GM12874 (cell line): Measurements from ENCODE around the gene KCNJ10.

Experiments
- CTCF ChIP-seq: IDR thresholded peaks from 2 replicates; pipeline ENCODE4 v1.5.1; 2011; ENCODE audit warnings: low read depth, mild to moderate bottlenecking, control low read depth, low read length, moderate library complexity; ENCODE audit not compliant: insufficient read depth

KCNJ10 gene

GRCh38 chr1:160020196-160020595 lies 49.8 kb downstream of the KCNJ10 start:
- TF ChIP-seq CTCF, result no peak

- no peak for TF ChIP-seq CTCF
Measured at GRCh38 chr1:160018900-160019299, 51.1 kb downstream of the KCNJ10 start.

GRCh38 chr1:160018347-160018746 lies 51.6 kb downstream of the KCNJ10 start:
- no peak for TF ChIP-seq CTCF

- no peak for TF ChIP-seq CTCF
Measured at GRCh38 chr1:160017592-160017991, 52.4 kb downstream of the KCNJ10 start.

GRCh38 chr1:160011781-160012180 lies 58.2 kb downstream of the KCNJ10 start:
- no peak for TF ChIP-seq CTCF

- TF ChIP-seq CTCF, result no peak
Measured at GRCh38 chr1:160009801-160010200, 60.2 kb downstream of the KCNJ10 start.

GRCh38 chr1:160009081-160009480 lies 60.9 kb downstream of the KCNJ10 start:
- no peak for TF ChIP-seq CTCF
